Activated T-helper 1 cell treated with anti-CD3 and anti-CD28 coated beads, Interleukin-12 subunit alpha, Interleukin-12 subunit beta, Interleukin-2, Interleukin-4 antibody, amounts not matched to agents 30 ng/mL and 10 ng/mL and 1 ng/mL, durations not matched to agents 14 hours and 24 hours and 36 hours (primary cell): ENCODE results near the gene SLC25A41. TPM values are rescaled to one million over a fixed set of nuclear protein-coding genes. Genes with fewer than 3 reads are reported as not detected.

Source experiments
- DNase-seq: peaks from one replicate; pipeline ENCODE4 v3.0.0; 2021; ENCODE audit warnings: low spot score
- H3K27ac Mint-ChIP-seq: one replicate; pipeline ENCODE4 v1.8.0; 2021; ENCODE audit warnings: mild to moderate bottlenecking, mixed read lengths
- H3K27me3 Mint-ChIP-seq: one replicate; pipeline ENCODE4 v1.8.0; 2022; ENCODE audit warnings: mild to moderate bottlenecking, moderate library complexity, mixed read lengths; ENCODE audit not compliant: insufficient read depth
- H3K36me3 Mint-ChIP-seq: one replicate; pipeline ENCODE4 v1.8.0; 2021; ENCODE audit warnings: low read depth, mixed read lengths
- H3K4me1 Mint-ChIP-seq: one replicate; pipeline ENCODE4 v1.8.0; 2021; ENCODE audit warnings: low read depth, mixed read lengths
- H3K4me3 Mint-ChIP-seq: one replicate; pipeline ENCODE4 v1.8.0; 2021; ENCODE audit warnings: mild to moderate bottlenecking, moderate library complexity, mixed read lengths
- H3K9me3 Mint-ChIP-seq: one replicate; pipeline ENCODE4 v1.8.0; 2021; ENCODE audit warnings: mixed read lengths
- intact Hi-C: fragments of 100-400 bp; cut with micrococcal nuclease; formaldehyde crosslinking; loops from one replicate; pipeline ENCODE4 v1.15.1; 2024
- total RNA-seq: library from RNA; stranded (reverse); gene quantifications from 2 replicates; pipeline ENCODE4 v1.2.3, GENCODE V29; 2022

The SLC25A41 gene
- total RNA-seq, 1 donor from 2014 or later, result 0.31 TPM

- DNase-seq, result no peak
- H3K4me1 Mint-ChIP-seq, result peaks cover 9% of the 10 kb centered on the region
- intact Hi-C loops, result no loop called here
- peaks cover 33% of the 10 kb centered on the region for H3K36me3 Mint-ChIP-seq
- no peak overlapping the region for H3K4me3 Mint-ChIP-seq
- no peaks in the 10 kb centered on the region for H3K9me3 Mint-ChIP-seq
- no peak overlapping the region for H3K27ac Mint-ChIP-seq
- no peaks in the 10 kb centered on the region for H3K27me3 Mint-ChIP-seq
Measured at GRCh38 chr19:6417713-6418561, 15.6 kb downstream of the SLC25A41 start.

GRCh38 chr19:6416658-6417405, 16.7 kb downstream of the SLC25A41 start:
- H3K27me3 Mint-ChIP-seq, result no peaks in the 10 kb centered on the region
- H3K36me3 Mint-ChIP-seq, result peaks cover 27% of the 10 kb centered on the region
- no peak for DNase-seq
- no peaks in the 10 kb centered on the region for H3K9me3 Mint-ChIP-seq
- intact Hi-C loops, result no loop called here
- no peak overlapping the region for H3K4me3 Mint-ChIP-seq
- H3K27ac Mint-ChIP-seq, result no peak overlapping the region
- no peaks in the 10 kb centered on the region for H3K4me1 Mint-ChIP-seq

DNA sequence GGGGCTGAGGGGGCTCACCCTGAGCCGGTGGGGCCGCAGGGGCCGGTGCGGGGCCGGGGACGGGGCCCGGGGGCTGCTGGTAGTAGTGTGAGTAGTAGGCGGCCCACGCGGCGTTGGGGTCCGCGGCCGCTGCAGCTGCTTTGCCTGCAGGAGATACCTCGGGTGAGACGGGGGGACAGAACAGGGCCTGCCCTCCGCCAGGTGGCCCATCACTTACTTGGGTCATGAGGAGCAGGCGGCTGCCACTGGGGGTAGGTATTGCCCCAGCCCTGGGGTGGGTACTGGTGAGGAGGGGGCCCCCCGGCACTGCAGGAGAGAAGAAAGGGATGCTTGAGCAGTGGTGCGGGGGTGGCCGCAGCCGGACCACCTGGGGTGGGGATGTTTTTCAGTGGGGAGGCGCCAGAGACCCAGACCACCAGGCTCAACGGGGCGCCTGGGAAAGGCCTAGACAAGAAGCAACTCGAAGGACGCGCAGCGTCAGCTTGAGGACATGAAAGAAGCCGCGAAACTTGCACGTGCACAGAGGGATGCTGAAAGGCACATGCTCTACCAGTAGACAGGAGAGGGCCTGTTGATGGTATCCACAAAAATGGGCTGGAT, 17.9 kb downstream of the SLC25A41 start:
- no peak overlapping the region for H3K27ac Mint-ChIP-seq
- no peaks in the 10 kb centered on the region for H3K9me3 Mint-ChIP-seq
- H3K4me3 Mint-ChIP-seq, result no peak overlapping the region
- H3K4me1 Mint-ChIP-seq, result no peaks in the 10 kb centered on the region
- peaks cover 25% of the 10 kb centered on the region for H3K36me3 Mint-ChIP-seq
- DNase-seq, result no peak
- no peaks in the 10 kb centered on the region for H3K27me3 Mint-ChIP-seq
- intact Hi-C loops, result no loop called here

- H3K36me3 Mint-ChIP-seq, result peaks cover 22% of the 10 kb centered on the region
- intact Hi-C loops, result no loop called here
- H3K27me3 Mint-ChIP-seq, result no peaks in the 10 kb centered on the region
- no peaks in the 10 kb centered on the region for H3K9me3 Mint-ChIP-seq
- no peak overlapping the region for H3K27ac Mint-ChIP-seq
- H3K4me3 Mint-ChIP-seq, result no peak overlapping the region
- DNase-seq, result no peak
- H3K4me1 Mint-ChIP-seq, result no peaks in the 10 kb centered on the region
Measured at GRCh38 chr19:6414793-6415590, 18.6 kb downstream of the SLC25A41 start.

GRCh38 chr19:6413721-6414643, 19.6 kb downstream of the SLC25A41 start:
- Mint-ChIP-seq H3K4me3 (no peak overlapping the region), H3K27me3 (no peaks in the 10 kb centered on the region), H3K36me3 (peaks cover 19% of the 10 kb centered on the region), H3K27ac (no peak overlapping the region), H3K9me3 (no peaks in the 10 kb centered on the region), H3K4me1 (no peaks in the 10 kb centered on the region)
- intact Hi-C loops, result no loop called here
- DNase-seq, result no peak

DNA sequence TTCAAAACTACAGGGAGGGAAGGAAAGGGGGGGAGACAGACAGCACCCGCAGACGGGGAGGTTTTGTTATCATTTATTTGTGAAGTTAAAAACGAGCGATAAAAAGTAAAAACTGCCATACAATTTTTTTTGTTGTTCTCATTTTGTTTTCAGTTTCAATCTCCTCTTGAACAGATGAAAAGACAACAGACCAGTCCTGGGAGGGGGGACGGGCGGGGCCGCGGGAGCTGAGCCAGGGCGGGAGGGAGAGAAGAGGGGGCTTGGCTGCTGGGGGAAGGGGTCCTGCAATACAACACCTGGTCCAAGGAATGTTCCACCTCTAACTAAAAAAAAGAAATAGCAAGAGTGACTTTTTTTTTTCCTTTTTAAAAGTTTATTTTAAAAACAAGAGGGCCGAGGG, 20.3 kb downstream of the SLC25A41 start:
- no peak for DNase-seq
- Mint-ChIP-seq H3K27ac (no peak overlapping the region), H3K27me3 (no peaks in the 10 kb centered on the region), H3K4me1 (no peaks in the 10 kb centered on the region), H3K36me3 (peaks cover 17% of the 10 kb centered on the region), H3K9me3 (no peaks in the 10 kb centered on the region), H3K4me3 (no peak overlapping the region)
- intact Hi-C loops, result no loop called here

DNA sequence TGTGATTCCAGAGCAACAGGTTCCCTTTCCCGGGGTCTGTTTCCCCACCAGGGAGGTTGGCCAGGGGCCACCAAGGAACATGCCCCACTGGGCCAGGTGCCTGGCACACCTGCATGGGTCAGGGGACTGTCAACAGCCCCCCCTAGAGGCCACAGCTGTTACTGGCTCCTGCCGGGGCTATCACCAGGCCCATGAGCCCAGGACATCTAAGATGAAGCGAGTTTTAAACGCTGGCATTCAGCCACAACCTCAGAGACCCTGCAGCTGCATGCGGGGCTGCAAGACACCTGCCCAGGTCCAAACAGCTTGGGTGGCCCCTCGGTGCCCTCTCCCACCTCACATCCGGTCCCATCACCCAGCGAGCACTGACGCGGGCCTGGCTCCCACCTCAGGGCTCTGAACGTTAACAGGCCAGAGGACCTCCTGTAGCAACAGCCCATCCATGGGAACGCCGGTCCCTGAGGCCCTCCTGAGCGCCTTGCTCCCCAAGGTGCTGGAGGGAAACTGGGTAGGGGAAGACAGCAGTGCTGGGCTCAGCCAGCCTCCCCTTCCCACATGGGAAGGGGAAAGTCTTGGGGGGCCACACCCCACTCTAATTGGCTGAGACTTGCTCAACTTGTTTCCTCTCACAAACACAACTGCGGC, 21.0 kb downstream of the SLC25A41 start:
- Mint-ChIP-seq H3K27me3 (peaks cover 2% of the 10 kb centered on the region), H3K4me1 (no peaks in the 10 kb centered on the region), H3K4me3 (no peak overlapping the region), H3K9me3 (no peaks in the 10 kb centered on the region), H3K36me3 (peaks cover 15% of the 10 kb centered on the region), H3K27ac (no peak overlapping the region)
- intact Hi-C loops, result no loop called here
- no peak for DNase-seq

DNA sequence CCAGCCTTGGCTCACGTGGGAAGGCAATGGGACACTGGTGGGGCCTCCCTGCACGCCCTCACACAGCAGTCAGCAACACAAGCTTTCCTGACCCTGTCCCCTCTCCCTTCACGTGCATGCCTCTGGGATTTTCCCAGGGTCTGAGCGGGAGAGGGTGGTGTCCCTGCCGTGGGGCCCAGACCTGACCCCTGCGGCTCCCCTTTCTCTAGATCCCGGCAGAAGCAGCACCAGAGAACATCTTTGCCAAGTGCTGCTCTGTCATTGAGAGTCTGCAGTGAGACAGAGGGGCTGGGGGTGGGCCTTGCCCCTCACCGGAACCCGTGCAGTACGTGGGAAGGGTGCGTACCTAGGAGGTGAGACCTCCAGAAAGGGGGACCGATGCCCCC, 21.5 kb downstream of the SLC25A41 start:
- no peaks in the 10 kb centered on the region for H3K9me3 Mint-ChIP-seq
- intact Hi-C loops, result no loop called here
- no peak for DNase-seq
- peaks cover 12% of the 10 kb centered on the region for H3K36me3 Mint-ChIP-seq
- H3K4me1 Mint-ChIP-seq, result no peaks in the 10 kb centered on the region
- no peak overlapping the region for H3K4me3 Mint-ChIP-seq
- H3K27me3 Mint-ChIP-seq, result peaks cover 2% of the 10 kb centered on the region
- H3K27ac Mint-ChIP-seq, result no peak overlapping the region

DNA sequence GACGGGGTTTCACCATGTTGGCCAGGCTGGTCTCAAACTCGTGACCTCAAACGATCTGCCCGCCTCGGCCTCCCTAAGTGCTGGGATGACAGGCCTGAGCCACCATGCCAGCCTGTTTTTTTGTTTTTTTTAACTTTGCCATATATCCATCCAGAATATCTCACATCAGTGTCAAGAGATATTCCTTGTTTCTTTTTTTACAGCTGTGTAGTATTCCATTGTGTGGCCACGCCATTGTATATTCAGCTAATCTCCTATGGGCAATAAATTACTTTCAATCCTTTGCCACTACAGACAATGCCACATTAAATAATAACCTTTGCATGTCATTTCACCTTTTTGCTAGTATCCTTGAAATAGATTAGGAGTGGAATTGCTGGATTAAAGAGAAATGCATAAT, 24.2 kb downstream of the SLC25A41 start:
- intact Hi-C loops, result no loop called here
- DNase-seq, result no peak
- Mint-ChIP-seq H3K4me3 (no peak overlapping the region), H3K27me3 (peaks cover 2% of the 10 kb centered on the region), H3K36me3 (peaks cover 5% of the 10 kb centered on the region), H3K9me3 (no peaks in the 10 kb centered on the region), H3K27ac (no peak overlapping the region), H3K4me1 (no peaks in the 10 kb centered on the region)

DNA sequence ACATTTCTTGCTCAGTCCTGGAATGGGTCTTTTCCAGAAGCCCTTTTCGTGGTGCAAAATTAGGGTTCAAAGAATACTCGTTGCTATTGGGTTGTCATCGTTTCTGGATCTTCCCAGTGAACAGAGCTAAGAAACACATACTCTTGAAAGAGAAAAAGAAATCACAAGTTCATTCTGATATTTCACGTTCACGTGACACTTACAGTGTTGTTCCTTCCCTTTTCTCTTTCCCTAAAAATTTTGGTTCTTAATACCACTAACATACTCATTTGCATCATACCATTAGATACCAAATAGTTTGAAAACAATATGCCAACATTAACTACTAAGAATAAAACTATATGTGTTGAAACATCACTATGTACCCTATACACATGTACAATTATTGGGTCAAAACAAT, 27.2 kb downstream of the SLC25A41 start:
- Mint-ChIP-seq H3K9me3 (no peaks in the 10 kb centered on the region), H3K36me3 (no peaks in the 10 kb centered on the region), H3K27me3 (peaks cover 3% of the 10 kb centered on the region), H3K4me3 (no peak overlapping the region), H3K4me1 (no peaks in the 10 kb centered on the region), H3K27ac (no peak overlapping the region)
- DNase-seq, result no peak
- intact Hi-C loops, result no loop called here

GRCh38 chr19:6402837-6403608, 30.5 kb downstream of the SLC25A41 start:
- no peak for DNase-seq
- Mint-ChIP-seq H3K27ac (no peak overlapping the region), H3K27me3 (peaks cover 3% of the 10 kb centered on the region), H3K4me3 (no peak overlapping the region), H3K9me3 (no peaks in the 10 kb centered on the region), H3K4me1 (no peaks in the 10 kb centered on the region), H3K36me3 (no peaks in the 10 kb centered on the region)
- intact Hi-C loops, result no loop called here
